Measurements from ENCODE around the gene TBX20. TPM values are rescaled to one million over a fixed set of nuclear protein-coding genes. Genes with fewer than 3 reads are reported as not detected.
"Not testable (repeated sequence)": the region's sequence is repeated elsewhere in the genome, so short reads cannot be mapped to it uniquely, and the experiment has no call there.

TBX20 gene
- total RNA-seq, 1 donor from 2014 or later, result not detected

- DNase-seq (ENCODE audit: extremely low read depth, low read depth, low spot score), result no peak
Measured at GRCh38 chr7:35256256-35257175, 2.6 kb upstream of the TBX20 start.

DNA sequence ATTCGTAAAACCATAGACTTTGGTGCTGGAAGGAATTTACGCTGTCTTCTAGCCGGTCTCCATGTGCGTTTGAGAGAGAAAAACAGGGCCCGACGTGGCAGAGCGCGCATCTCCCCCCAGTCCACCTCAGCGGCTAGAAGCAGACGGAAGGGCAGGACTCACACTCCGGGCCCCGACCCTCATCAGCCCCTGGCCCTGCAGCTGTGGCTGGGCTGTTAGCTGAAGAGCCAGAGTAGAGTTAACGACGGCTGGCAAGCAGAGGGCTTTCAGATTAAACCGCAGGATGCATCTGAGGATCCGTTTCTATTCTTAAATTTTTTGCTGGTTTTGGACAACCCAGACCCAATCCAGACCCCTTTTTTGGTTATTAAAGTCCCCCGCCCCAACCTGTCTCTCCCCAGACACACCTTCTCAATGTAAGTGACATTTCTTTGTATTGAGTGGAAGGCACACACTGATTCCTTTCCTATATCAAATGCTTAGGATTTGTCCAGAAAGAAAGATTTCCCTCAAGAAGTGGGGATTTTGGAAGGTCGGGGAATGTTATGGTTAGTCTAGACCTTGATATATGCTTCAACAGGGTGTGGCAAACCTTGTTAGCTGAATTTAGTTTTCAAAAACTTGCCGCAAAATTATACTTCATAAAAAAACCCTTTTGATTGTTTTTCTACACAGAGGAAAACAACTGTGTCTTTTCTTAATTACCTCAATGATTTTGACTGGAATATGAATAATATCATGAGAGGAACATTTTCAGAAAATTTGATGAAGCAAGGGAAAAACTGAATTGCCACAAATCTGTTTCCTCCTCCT is 1.7 kb upstream of the TBX20 start:
- no peak for DNase-seq (ENCODE audit: extremely low read depth, low read depth, low spot score)

DNA sequence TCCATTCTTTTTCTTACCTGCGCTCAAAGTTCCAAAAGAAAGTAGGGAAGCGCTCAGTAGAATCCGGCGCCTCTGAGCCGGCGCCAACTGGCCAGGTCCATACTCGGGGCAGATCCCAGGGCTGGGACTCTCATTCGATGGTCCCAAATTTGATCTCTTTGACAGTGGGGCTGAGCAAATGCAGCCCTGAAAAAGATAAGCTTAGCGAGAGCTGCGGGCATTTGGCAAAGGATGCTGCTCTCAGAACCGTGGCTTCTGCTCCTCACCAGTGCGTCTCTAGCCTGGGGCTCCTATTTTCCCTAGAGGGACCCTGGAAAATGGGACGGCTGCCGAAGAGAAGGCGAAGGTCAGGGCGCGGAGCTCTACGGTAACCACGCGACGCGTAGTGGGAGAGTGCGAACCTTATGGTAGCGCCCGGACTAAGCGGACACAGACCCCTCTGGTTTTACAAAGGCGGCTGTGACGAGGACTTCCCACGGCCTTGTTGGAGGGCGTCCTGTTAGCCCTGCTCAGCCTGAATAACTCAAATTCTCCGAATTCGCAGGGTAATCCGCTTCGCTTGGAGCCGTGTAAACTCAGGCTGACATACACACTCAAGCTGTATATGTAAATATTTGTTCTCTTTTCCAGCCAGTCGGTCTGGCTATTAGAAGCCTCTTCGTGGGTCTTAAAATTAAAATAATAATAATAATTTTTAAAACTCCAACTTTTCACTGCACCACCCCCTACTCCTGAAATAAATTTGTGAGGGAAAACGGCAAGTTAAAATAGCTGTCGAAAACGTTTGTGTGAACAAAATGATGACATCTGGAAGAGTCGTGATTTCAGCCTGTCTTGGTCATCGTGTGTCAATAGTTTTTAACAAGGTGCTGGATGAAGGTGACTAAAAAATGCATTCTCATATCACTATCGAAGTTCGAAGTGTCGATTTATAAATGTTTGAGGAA is 869 bp upstream of the TBX20 start:
- no peak for DNase-seq (ENCODE audit: extremely low read depth, low read depth, low spot score)

- no peak for DNase-seq (ENCODE audit: extremely low read depth, low read depth, low spot score)
Measured at GRCh38 chr7:35253460-35253709, 515 bp downstream of the TBX20 start.

DNA sequence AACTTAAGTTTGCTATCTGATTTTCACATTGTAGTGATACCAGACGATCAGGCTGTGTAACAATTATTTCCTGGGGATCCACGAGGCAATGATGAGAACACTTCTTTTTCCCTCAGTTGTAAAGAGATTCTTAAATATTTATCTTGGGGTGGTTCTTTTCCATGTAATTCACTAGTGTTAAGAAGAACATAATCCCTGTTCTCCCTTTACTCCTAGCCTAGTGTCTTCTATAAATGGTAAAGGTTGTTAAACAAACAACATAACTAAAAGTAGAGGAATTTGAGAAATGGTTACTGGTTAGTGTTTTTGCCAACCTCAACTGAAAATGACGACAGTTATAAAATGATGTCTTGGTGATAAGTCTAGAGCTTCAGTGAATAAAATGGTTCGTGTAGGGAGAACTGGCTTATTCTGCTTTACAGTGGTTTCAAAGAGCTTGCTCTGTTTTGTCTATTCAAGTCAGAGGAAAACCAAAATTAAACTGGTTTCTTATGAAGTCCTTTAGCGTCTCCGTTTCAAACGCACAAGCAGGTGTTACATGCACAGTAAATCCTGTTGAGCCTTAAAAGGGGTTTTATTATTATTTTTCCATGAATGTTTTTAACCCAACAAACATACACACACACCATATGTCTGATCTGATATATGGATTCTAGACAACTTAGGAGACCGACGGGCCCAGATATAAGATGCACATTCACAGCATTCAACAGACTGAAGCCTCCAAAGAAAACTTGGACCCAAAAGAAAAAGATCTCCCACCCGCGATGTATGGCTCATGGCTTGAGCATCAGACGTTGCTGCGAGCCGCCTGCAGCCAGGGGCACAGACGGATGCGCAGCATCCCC is 1.1 kb downstream of the TBX20 start:
- DNase-seq (ENCODE audit: extremely low read depth, low read depth, low spot score), result no peak

DNA sequence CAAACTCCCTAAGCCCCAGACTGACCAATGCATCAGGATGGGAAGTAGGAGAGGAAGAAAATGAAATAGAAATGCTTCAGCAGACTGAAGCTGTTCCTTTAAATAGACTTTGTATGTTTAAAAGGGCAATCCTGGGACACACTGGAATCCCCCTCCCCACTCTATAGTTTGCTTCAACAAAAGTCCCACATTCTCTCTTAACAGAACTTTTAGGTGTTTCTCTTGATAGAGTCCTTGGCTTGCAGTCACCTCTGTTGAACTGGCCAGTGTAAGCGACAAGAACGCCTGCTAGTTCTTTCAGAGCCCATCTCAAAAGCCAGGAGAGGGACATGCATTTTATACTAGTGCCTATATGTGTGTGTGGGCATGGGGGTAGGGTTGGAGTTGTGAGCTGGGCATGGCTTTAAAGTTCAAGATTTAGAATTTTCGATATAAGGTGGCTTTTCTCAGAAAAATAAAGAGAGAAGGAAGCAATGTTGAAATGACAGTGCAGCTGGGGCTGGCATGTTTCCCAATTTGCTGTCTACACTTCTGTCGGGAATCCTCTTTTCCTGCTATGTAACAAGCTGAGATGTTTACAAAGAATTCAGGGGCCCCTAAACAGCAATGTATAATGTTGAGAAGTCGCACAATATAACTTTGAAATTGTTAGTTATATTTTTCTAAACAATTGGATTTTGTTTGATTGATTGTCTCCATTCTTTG is 2.1 kb downstream of the TBX20 start:
- no peak for DNase-seq (ENCODE audit: extremely low read depth, low read depth, low spot score)

DNA sequence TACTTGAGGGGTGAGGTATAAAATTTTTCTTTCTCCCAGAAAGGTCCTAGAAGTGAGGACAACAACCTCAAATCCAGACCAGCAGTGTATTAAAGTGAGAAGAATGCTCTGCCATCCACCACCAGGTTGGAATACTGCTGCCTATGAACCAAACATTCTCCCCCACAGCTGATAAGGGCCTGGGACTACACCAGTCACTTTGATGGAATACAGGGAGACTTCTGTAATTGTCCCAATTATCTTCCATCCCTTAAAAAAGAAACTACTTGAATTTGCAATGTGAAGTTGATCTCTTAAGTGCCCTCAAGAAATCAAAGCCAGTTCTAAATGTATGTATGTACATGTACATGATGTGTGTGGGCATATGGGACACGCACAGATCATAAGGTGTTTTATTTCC is 3.0 kb downstream of the TBX20 start:
- DNase-seq (ENCODE audit: extremely low read depth, low read depth, low spot score), result no peak

GRCh38 chr7:35250452-35250851 is 3.4 kb downstream of the TBX20 start:
- no peak for DNase-seq (ENCODE audit: extremely low read depth, low read depth, low spot score)

- no peak for DNase-seq (ENCODE audit: extremely low read depth, low read depth, low spot score)
Measured at GRCh38 chr7:35249537-35249907, 4.4 kb downstream of the TBX20 start.

DNA sequence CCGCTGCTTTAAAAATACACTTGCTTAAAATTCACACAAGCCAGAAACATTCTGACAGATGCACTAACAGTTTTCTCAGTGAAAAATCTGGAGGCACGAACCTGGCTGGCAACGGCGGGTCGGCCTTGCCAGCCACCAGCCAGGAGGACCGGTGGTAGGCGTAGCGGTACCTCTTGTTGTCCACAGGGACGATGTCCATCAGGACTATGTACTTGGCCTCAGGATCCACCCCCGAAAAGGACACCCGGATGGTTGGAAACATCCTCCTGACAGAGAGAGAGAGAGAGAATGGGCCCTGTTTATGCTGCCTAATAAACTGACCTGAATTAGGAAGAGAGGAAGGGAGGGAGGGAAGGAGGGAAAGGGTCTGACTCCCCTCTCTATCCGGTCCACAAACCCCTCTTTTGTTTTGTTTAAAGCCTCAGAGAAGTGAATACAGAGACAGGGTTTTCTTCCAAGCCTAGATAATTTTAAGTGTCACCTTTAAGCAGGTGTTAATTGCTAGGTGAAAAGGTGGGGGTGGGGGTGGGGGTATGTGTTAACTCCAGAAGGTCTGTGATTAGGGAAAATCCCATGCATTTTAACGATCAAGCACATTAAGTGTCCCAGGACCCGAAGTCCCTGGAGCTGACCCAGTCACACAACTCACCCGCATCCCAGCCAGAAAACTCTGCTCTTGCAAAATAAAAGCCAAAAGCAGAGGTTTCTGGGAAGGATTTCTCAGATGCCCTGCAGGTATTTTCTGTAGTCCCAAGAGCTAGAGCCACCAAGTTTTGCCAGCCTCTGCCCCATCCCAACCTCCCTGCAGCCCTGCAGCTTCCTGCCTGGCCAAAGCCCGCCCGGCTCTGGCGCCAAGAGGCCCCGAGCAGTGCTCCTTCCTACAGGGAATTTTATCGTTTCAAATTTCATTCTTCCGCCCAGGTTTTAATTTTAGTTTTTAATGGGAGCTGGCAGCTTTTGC is 5.0 kb downstream of the TBX20 start:
- no peak for DNase-seq (ENCODE audit: extremely low read depth, low read depth, low spot score)

DNA sequence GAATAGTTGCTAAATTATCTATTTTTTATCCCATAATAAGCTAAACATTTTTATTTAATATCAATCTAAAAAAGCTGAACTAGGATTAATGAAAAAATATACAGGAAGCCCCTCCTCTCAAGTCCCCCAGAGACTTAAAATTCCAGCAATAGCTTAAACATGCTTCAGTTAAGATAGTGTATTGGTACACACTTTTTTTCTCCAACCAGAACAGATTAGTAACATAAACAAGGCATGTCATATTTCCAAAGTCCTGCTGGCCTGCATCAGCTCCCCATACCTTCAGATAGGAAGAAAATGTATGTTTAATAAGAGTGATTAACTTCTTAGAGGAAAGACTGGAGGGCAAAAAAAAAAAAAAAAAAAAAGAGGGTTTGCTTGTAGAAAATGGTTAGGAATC is 7.1 kb downstream of the TBX20 start:
- DNase-seq (ENCODE audit: extremely low read depth, low read depth, low spot score), result no peak

GRCh38 chr7:35241884-35242283 is 12.0 kb downstream of the TBX20 start:
- no peak for DNase-seq (ENCODE audit: extremely low read depth, low read depth, low spot score)

DNA sequence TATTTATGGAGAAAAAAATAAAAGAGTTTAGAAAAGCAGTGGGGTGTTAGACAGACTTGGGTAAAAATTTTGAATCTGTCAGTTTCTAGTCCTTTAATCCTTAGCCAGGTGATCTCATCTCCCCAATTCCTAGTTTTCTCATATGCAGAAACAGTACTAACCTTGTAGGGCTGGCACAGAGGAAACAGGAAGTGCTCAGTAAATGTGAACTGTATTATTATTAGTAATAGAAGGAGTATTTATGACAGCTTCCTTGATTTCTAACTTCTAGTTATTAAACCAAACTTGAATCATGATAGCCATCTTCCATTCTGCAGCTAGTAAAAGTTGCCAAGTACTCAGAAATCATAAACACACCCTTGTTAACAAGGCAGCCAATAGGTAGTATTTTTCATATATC is 12.5 kb downstream of the TBX20 start:
- DNase-seq (ENCODE audit: extremely low read depth, low read depth, low spot score), result no peak

DNA sequence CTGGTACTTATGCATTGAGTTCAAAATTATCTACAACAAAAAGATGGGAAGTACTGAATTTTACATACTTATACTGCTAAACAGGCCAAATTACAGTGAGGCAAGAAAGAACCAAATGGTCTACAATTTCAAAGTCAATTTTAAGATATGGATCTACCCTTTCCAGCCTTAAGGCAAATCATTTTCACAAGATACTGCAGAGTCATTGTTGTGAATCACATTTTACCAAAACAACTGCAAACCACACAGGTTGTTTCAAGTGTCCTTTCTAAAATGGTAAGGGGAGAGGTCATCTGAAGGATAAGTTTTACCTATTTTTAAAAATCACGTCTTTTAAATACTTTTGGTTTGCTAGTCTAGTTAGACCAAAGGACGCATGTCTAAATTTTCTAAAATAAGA is 12.9 kb downstream of the TBX20 start:
- not testable (repeated sequence) for DNase-seq (ENCODE audit: extremely low read depth, low read depth, low spot score)

DNA sequence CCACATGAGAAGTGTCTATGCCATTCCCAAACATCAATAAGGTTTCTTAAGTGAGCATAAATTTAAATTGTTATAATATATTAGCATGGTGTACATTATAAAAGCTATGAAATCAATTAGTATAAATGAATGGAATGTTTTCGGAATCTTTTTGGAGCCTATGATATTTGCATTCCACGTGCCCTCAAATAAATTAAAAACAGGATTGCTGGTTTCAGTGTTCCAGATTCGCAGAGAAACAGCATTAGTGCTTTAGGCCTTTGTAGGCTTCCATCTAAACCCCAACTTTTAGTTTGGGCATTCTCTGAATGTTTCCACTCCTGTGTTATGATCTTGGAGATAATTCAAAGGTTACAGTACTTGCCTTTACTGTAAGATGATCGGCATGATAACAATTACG is 15.4 kb downstream of the TBX20 start:
- DNase-seq (ENCODE audit: extremely low read depth, low read depth, low spot score), result not testable (repeated sequence)

DNA sequence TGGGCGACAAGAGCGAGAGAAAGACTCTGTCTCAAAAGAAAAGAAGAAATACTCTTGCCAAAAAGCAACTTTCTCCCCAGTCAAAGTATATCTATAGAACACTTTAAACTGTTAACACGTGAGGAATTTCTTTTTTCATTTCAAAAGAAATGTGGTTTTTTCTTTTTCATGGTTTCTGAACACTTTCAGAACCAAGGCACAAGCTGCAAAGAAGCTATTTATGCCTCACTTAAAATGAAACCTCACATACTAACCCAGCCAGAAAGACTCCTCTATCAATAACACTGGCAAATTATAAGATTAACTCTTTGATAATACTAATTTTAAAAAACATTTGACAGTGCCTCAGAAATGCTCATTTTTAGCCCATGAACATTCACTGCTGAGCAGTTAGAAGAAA is 20.9 kb downstream of the TBX20 start:
- DNase-seq (ENCODE audit: extremely low read depth, low read depth, low spot score), result no peak

- not testable (repeated sequence) for DNase-seq (ENCODE audit: extremely low read depth, low read depth, low spot score)
Measured at GRCh38 chr7:35231221-35231620, 22.7 kb downstream of the TBX20 start.

DNA sequence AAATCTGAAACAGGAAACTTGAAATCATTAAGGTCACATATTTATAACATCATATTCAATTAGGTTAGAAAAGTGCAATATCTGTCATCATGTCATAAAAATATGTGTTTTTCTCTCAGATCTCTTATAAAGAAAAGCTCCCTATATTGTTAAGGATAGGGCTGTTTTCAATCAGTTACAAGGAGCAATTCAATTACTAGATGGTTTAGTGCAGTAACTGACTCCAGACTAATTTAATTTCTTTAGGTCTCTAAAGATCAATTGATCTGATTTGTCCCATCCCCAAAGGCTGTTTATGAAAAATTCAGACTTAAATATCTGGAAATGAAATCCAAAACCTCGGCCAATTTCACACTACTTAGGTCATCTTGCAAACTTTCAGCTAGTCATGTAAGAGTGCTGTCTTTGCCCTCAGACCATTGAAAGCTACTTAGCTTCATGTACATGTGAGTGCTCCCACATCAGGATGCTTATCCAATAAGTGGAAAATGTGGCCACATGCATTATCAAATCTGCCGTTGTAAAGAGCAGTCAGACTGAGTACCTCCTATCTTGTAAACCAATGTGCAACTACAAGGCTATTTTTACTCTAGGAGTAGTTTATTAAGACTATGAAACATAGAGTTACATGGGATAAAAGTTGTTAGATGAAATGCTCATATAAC is 24.7 kb downstream of the TBX20 start:
- not testable (repeated sequence) for DNase-seq (ENCODE audit: extremely low read depth, low read depth, low spot score)
